HepG2 (cell line): Measurements from ENCODE around the gene NANOS1. TPM values are rescaled to one million over a fixed set of nuclear protein-coding genes. Genes with fewer than 3 reads are reported as not detected.

ENCODE experiments used
- ATAC-seq: fragments of 200-7000 bp; cut with Tn5 transposase; 3 replicates; pipeline ENCODE4 v1.9.1; 2020; ENCODE audit warnings: mild to moderate bottlenecking, moderate library complexity
- BruUV-seq: library from RNA; stranded (reverse); fragments of 400-500 nt; replicated peaks from 2 replicates; lab custom pipeline; 2021; lab: Mats Ljungman, UMichigan
- CTCF ChIA-PET: fragments of 300-600 bp; formaldehyde crosslinking; extraction: SDS; loops from one replicate; lab custom pipeline; 2021; ENCODE audit warnings: low total read pairs, inconsistent platforms, low intra/inter-chr PET ratio; lab: Yijun Ruan, JAX
- POLR2A ChIA-PET: fragments of 350-600 bp; sonication (Branson Sonifier 250); formaldehyde crosslinking; loops from one replicate; lab custom pipeline; 2020; ENCODE audit warnings: antibody characterized with exemption, inconsistent platforms; lab: Yijun Ruan, JAX
- DNase-seq: peaks from one replicate; pipeline ENCODE4 v3.0.0-alpha.2; 2015; ENCODE audit warnings: low spot score
- FAIRE-seq: peaks from 3 replicates; lab custom pipeline; 2011; peaks lifted over from hg19 to GRCh38; lab: Jason Lieb, UNC
- H2AFZ ChIP-seq: one replicate; pipeline ENCODE4 v1.6.1; 2011; ENCODE audit warnings: low read length, inconsistent platforms
- H3K27ac ChIP-seq: fragments of 300-600 bp; 3 replicates; pipeline ENCODE4 v1.8.0; 2011; ENCODE audit warnings: mixed run types, mild to moderate bottlenecking, mixed read lengths, low read length, inconsistent platforms; ENCODE audit not compliant: insufficient read depth; ENCODE audit errors: extremely low read length
- H3K27me3 ChIP-seq, 2 experiments: fragments of 200-600 bp in 1 of 2; 2 replicates in 1 of 2; 3 replicates in 1 of 2; pipeline versions ENCODE4 v1.6.0 to v1.8.0; 2011; ENCODE audit warnings: low read length in 2 of 2, mild to moderate bottlenecking in 2 of 2, moderate library complexity in 2 of 2, inconsistent platforms in 1 of 2; ENCODE audit not compliant: insufficient read depth in 2 of 2, control insufficient read depth in 1 of 2
- H3K36me3 ChIP-seq, 2 experiments: fragments of 200-600 bp in 1 of 2; replicated peaks in 1 of 2; 2 replicates in 1 of 2; 3 replicates in 1 of 2; pipeline versions ENCODE4 v1.5.1 to v1.8.0; 2011; ENCODE audit warnings: low read length in 2 of 2, inconsistent platforms in 1 of 2; ENCODE audit not compliant: insufficient read depth in 2 of 2, control insufficient read depth in 1 of 2
- H3K4me1 ChIP-seq: 2 replicates; pipeline ENCODE4 v1.5.1; 2012; ENCODE audit warnings: low read length, inconsistent platforms; ENCODE audit not compliant: insufficient read depth
- H3K4me2 ChIP-seq: 2 replicates; pipeline ENCODE4 v1.6.0; 2011; ENCODE audit warnings: low read depth, low read length, inconsistent platforms
- H3K4me3 ChIP-seq, 3 experiments: fragments of 200-600 bp in 1 of 3; sonication (generic), shearing (Covaris generic) in 1 of 3; replicated peaks in 1 of 3; 2 replicates each; pipeline ENCODE4 v1.5.1; 2011 to 2016; ENCODE audit warnings: low read length in 3 of 3, inconsistent platforms in 2 of 3, low read depth in 2 of 3, mild to moderate bottlenecking in 2 of 3, control low read depth in 1 of 3, mixed read lengths in 1 of 3; ENCODE audit not compliant: insufficient read depth in 1 of 3
- H3K79me2 ChIP-seq: one replicate; pipeline ENCODE4 v1.6.1; 2011; ENCODE audit warnings: low read length, inconsistent platforms; ENCODE audit not compliant: insufficient read depth
- H3K9ac ChIP-seq: 2 replicates; pipeline ENCODE4 v1.6.0; 2011; ENCODE audit warnings: mild to moderate bottlenecking, low read depth, low read length, inconsistent platforms; ENCODE audit not compliant: insufficient read depth
- H3K9me3 ChIP-seq: 2 replicates; pipeline ENCODE4 v1.5.1; 2012; ENCODE audit warnings: mild to moderate bottlenecking, low read length
- H4K20me1 ChIP-seq: 2 replicates; pipeline ENCODE4 v1.6.0; 2011; ENCODE audit warnings: inconsistent platforms, mild to moderate bottlenecking, low read length, moderate library complexity; ENCODE audit not compliant: insufficient read depth
- FIP1L1 ChIP-seq: fragments of 200-400 bp; formaldehyde crosslinking; IDR thresholded peaks from 2 replicates; pipeline ENCODE4 v1.6.1; 2018; ENCODE audit warnings: low read depth, mild to moderate bottlenecking, low read length, moderate library complexity, borderline replicate concordance; ENCODE audit not compliant: insufficient read depth
- FOXA1 ChIP-seq, 2 experiments: fragments of 450-650 bp in 1 of 2; sonication (generic) in 1 of 2; formaldehyde crosslinking in 1 of 2; IDR thresholded peaks; 2 replicates each; pipeline versions ENCODE4 v1.4.0 to v1.6.1; 2016 to 2020; ENCODE audit warnings: missing genetic modification reagents in 1 of 2
- HNRNPL ChIP-seq: fragments of 200-400 bp; formaldehyde crosslinking; IDR thresholded peaks from 2 replicates; pipeline ENCODE4 v1.6.1; 2017; ENCODE audit warnings: mild to moderate bottlenecking, low read depth, low read length
- RBAK ChIP-seq: sonication (generic); formaldehyde crosslinking; IDR thresholded peaks from 2 replicates; pipeline ENCODE4 v1.5.1; 2020; ENCODE audit warnings: mild to moderate bottlenecking, missing genetic modification reagents
- WGBS: methylation state at CpG from one replicate; pipeline ENCODE4 v1.1.6; 2017; ENCODE audit warnings: low lambda C conversion rate; 5-methylcytosine and 5-hydroxymethylcytosine counted together
- in situ Hi-C: cut with HindIII; loops from 2 replicates; pipeline ENCODE4 v1.10.0; 2017; ENCODE audit warnings: low pct_unique_long_range_greater_than_20kb; ENCODE audit not compliant: extremely low pct_ligation_motif_present
- intact Hi-C: fragments of 100-400 bp; cut with micrococcal nuclease; formaldehyde crosslinking; loops from one replicate; pipeline ENCODE4 v1.10.0; 2022; ENCODE audit not compliant: unreplicated experiment
- polyA plus RNA-seq, 8 experiments: library from polyadenylated mRNA; depleted of rRNA in 3 of 8; stranded (reverse) in 7 of 8; unstranded in 1 of 8; fragments of >200 nt; fragmentation: Illumina TruSeq in 4 of 8; extraction: Trizol in 4 of 8; gene quantifications; 2 replicates each; pipeline versions ENCODE4 v1.2.1 to v1.2.3, GENCODE V29; 2011 to 2016; ENCODE audit warnings: low read depth in 4 of 8, missing spikeins in 1 of 8, mixed read lengths in 1 of 8; ENCODE audit not compliant: insufficient read depth in 1 of 8
- total RNA-seq, 5 experiments: library from RNA; depleted of rRNA; stranded (reverse); fragments of >200 nt; fragmentation: Illumina TruSeq; extraction: Trizol; gene quantifications; 2 replicates each; pipeline ENCODE4 v1.2.3, GENCODE V29; 2016; ENCODE audit warnings: low read depth in 1 of 5
- TF ChIP-seq, protein P1 (sequence below): sonication (generic); formaldehyde crosslinking; IDR thresholded peaks from 2 replicates; pipeline ENCODE4 v1.5.0; 2020; ENCODE audit warnings: mild to moderate bottlenecking, missing genetic modification reagents, moderate library complexity
- TF ChIP-seq, protein P2 (sequence below): sonication (generic); formaldehyde crosslinking; IDR thresholded peaks from 2 replicates; pipeline ENCODE4 v1.4.0; 2020; ENCODE audit warnings: low read depth, mild to moderate bottlenecking, missing genetic modification reagents
- TF ChIP-seq, protein P3 (sequence below): sonication (generic); formaldehyde crosslinking; IDR thresholded peaks from 2 replicates; pipeline ENCODE4 v1.9.0; 2021; ENCODE audit warnings: missing genetic modification reagents, borderline replicate concordance

The NANOS1 gene
- total and polyA plus RNA-seq, 2 of the 13 experiments (the other 11 are each of a cell fraction or from before 2014, with no cell fraction given): 1.7 to 2.2 TPM

DNA sequence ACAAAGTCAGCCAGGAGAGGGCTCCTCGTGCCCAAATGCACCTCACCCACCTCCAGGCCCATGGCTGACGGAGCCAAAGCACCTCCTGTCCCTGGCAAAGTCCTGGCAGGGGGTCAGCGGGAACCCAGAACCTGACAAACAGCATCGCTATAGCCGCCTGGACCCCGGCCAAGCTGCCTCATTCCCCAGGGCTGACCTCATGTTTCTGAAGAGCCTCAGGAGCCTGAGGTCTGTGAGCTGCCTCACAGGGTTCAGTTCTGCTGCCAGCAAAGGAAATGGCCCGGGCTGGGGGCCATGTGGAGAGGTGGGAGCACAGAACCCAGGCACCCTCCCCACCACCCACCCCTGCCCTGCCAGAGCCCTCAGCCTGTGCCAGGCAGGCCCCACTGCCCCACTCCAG lies 4.2 kb upstream of the NANOS1 start:
- TF ChIP-seq HNRNPL: 0 out of 2 replicates have a peak, but pooled peaks have one; percentile 59
- TF ChIP-seq, protein P1, sequence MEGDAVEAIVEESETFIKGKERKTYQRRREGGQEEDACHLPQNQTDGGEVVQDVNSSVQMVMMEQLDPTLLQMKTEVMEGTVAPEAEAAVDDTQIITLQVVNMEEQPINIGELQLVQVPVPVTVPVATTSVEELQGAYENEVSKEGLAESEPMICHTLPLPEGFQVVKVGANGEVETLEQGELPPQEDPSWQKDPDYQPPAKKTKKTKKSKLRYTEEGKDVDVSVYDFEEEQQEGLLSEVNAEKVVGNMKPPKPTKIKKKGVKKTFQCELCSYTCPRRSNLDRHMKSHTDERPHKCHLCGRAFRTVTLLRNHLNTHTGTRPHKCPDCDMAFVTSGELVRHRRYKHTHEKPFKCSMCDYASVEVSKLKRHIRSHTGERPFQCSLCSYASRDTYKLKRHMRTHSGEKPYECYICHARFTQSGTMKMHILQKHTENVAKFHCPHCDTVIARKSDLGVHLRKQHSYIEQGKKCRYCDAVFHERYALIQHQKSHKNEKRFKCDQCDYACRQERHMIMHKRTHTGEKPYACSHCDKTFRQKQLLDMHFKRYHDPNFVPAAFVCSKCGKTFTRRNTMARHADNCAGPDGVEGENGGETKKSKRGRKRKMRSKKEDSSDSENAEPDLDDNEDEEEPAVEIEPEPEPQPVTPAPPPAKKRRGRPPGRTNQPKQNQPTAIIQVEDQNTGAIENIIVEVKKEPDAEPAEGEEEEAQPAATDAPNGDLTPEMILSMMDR (CRISPR knock-in tag): peak; percentile 24; the same call in 1 of the 2 replicates
- TF ChIP-seq, protein P2, sequence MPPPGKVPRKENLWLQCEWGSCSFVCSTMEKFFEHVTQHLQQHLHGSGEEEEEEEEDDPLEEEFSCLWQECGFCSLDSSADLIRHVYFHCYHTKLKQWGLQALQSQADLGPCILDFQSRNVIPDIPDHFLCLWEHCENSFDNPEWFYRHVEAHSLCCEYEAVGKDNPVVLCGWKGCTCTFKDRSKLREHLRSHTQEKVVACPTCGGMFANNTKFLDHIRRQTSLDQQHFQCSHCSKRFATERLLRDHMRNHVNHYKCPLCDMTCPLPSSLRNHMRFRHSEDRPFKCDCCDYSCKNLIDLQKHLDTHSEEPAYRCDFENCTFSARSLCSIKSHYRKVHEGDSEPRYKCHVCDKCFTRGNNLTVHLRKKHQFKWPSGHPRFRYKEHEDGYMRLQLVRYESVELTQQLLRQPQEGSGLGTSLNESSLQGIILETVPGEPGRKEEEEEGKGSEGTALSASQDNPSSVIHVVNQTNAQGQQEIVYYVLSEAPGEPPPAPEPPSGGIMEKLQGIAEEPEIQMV: no peak
- TF ChIP-seq, all 625 proteins: peak for 2
- FAIRE-seq (no peak), DNase-seq (peak; percentile 40), ATAC-seq (peak; percentile 2; the same call in 1 of the 3 replicates)
- in situ Hi-C loops (no loop called here), intact Hi-C loops (loop anchor here (5.0 to 10.0 kb wide), 2 partner anchors 271 to 458 kb away; partner anchors contain the start of gene CACUL1)
- Histone ChIP-seq H4K20me1 (no peaks in the 10 kb centered on the region), H2AFZ (no peak overlapping the region), H3K36me3 (no peaks in the 10 kb centered on the region), H3K4me1 (peaks cover 54% of the 10 kb centered on the region), H3K9me3 (no peaks in the 10 kb centered on the region), H3K27ac (no peak overlapping the region), H3K27me3 (peaks cover 6 to 54% of the 10 kb centered on the region in 2 experiments; a peak in 4 of 5 replicates), H3K79me2 (no peaks in the 10 kb centered on the region), H3K4me2 (peak overlapping the region; percentile 50; the same call in 1 of the 2 replicates), H3K4me3 (no peak overlapping the region; a peak in 1 of 6 replicates), H3K9ac (no peak overlapping the region)
- BruUV-seq: no TSS peak
- ChIA-PET CTCF (no interaction called here), POLR2A (no interaction called here)
- 0% methylated on average over 1 of the region's 7 CpGs for WGBS

DNA sequence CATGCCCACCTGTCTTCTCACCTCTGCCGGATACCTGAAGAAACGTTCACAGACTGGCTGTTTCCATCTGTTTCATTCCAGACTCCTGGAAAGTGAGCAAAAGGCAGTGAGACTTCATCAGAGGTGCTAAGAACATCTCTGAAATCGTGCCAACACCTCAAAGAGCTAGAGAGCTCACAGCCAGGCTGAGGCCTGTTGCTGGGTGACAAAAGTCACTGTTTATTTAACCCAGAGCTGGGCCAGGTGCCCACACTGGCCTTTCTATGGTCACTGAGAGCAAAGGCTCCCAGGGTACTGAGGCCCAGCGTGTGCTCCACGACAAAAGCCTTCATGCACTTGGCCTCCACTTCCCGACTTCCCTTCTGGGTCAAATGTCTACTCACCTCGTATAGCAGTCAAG lies 3.7 kb upstream of the NANOS1 start:
- intact Hi-C loops (loop anchor here (5.0 to 10.0 kb wide), 2 partner anchors 271 to 458 kb away; partner anchors contain the start of gene CACUL1), in situ Hi-C loops (no loop called here)
- Histone ChIP-seq H3K4me2 (peak overlapping the region; percentile 50; the same call in 1 of the 2 replicates), H2AFZ (no peak overlapping the region), H3K27ac (no peak overlapping the region), H3K27me3 (peaks cover 6 to 50% of the 10 kb centered on the region in 2 experiments; a peak in 4 of 5 replicates), H3K36me3 (no peaks in the 10 kb centered on the region), H4K20me1 (no peaks in the 10 kb centered on the region), H3K79me2 (no peaks in the 10 kb centered on the region), H3K4me3 (peak overlapping the region in 1 of 3 experiments; percentile 23; a peak in 1 of 6 replicates), H3K9ac (no peak overlapping the region), H3K9me3 (no peaks in the 10 kb centered on the region), H3K4me1 (peaks cover 52% of the 10 kb centered on the region)
- BruUV-seq: no TSS peak
- DNase-seq: no peak
- ATAC-seq: no peak
- TF ChIP-seq FIP1L1: no peak
- TF ChIP-seq RBAK (CRISPR knock-in tag): peak; percentile 73; the same call in 1 of the 2 replicates
- no peak for TF ChIP-seq FOXA1 (IDR thresholded peaks at IDR 0.05)
- TF ChIP-seq FOXA1 (CRISPR knock-in tag; IDR thresholded peaks at IDR 0.05): 0 out of 2 replicates have a peak, but pooled peaks have one; percentile 8
- TF ChIP-seq, protein P3, sequence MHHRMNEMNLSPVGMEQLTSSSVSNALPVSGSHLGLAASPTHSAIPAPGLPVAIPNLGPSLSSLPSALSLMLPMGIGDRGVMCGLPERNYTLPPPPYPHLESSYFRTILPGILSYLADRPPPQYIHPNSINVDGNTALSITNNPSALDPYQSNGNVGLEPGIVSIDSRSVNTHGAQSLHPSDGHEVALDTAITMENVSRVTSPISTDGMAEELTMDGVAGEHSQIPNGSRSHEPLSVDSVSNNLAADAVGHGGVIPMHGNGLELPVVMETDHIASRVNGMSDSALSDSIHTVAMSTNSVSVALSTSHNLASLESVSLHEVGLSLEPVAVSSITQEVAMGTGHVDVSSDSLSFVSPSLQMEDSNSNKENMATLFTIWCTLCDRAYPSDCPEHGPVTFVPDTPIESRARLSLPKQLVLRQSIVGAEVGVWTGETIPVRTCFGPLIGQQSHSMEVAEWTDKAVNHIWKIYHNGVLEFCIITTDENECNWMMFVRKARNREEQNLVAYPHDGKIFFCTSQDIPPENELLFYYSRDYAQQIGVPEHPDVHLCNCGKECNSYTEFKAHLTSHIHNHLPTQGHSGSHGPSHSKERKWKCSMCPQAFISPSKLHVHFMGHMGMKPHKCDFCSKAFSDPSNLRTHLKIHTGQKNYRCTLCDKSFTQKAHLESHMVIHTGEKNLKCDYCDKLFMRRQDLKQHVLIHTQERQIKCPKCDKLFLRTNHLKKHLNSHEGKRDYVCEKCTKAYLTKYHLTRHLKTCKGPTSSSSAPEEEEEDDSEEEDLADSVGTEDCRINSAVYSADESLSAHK (CRISPR knock-in tag): no peak
- CTCF ChIA-PET: no interaction called here
- 6% methylated on average over 4 of the region's 7 CpGs for whole genome bisulfite sequencing
- FAIRE-seq: no peak
- POLR2A ChIA-PET: no interaction called here
